ENCODE results near the gene ASH1L. TPM values are rescaled to one million over a fixed set of nuclear protein-coding genes. Genes with fewer than 3 reads are reported as not detected.

The ASH1L gene
- total and polyA plus RNA-seq, 9 of the 15 experiments (the other 6 are each of a cell fraction or from before 2014, with no cell fraction given), result 2.0 to 23.3 (median 14.6) TPM

DNA sequence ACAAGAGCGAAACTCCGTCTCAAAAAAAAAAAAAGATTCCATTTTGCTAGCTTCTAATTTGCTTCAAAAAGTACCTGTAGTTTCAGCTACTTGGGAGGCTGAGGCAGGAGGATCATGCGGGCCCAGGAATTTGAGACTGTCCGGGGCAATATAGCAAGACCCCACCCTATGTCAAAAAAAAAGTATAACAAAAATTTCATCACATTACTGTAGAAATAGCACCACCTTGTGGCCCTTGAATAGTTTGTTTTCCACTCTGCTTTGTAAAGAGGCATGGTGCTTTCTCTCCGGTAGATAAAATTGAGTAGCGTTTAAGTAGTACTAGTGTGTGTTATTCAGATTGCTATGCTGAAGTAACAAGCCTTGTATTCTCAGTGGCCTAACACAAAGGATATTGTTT lies 29.2 kb upstream of the ASH1L start (continued):
- peak; percentile 52 for TF ChIP-seq SMC3 (conservative IDR thresholded peaks at IDR 0.05; ENCODE audit: insufficient read depth, low read depth, low read length)
- TF ChIP-seq NR4A1 (CRISPR knock-in tag; IDR thresholded peaks at IDR 0.05), result no peak
- no peak for TF ChIP-seq NR4A1 (tag; IDR thresholded peaks at IDR 0.05)
- TF ChIP-seq, protein P1, sequence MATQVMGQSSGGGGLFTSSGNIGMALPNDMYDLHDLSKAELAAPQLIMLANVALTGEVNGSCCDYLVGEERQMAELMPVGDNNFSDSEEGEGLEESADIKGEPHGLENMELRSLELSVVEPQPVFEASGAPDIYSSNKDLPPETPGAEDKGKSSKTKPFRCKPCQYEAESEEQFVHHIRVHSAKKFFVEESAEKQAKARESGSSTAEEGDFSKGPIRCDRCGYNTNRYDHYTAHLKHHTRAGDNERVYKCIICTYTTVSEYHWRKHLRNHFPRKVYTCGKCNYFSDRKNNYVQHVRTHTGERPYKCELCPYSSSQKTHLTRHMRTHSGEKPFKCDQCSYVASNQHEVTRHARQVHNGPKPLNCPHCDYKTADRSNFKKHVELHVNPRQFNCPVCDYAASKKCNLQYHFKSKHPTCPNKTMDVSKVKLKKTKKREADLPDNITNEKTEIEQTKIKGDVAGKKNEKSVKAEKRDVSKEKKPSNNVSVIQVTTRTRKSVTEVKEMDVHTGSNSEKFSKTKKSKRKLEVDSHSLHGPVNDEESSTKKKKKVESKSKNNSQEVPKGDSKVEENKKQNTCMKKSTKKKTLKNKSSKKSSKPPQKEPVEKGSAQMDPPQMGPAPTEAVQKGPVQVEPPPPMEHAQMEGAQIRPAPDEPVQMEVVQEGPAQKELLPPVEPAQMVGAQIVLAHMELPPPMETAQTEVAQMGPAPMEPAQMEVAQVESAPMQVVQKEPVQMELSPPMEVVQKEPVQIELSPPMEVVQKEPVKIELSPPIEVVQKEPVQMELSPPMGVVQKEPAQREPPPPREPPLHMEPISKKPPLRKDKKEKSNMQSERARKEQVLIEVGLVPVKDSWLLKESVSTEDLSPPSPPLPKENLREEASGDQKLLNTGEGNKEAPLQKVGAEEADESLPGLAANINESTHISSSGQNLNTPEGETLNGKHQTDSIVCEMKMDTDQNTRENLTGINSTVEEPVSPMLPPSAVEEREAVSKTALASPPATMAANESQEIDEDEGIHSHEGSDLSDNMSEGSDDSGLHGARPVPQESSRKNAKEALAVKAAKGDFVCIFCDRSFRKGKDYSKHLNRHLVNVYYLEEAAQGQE (IDR thresholded peaks at IDR 0.05; ENCODE audit: borderline replicate concordance), result peak; percentile 48; the same call in 1 of the 2 replicates
- TF ChIP-seq, protein P1 (CRISPR knock-in tag; IDR thresholded peaks at IDR 0.05; ENCODE audit: low read depth), result no peak
- TF ChIP-seq PTRF (tag; IDR thresholded peaks at IDR 0.05), result no peak
- peak; percentile 68 to 72 for TF ChIP-seq RAD21 (CRISPR knock-in tag; conservative IDR thresholded peaks at IDR 0.05 in 1 of 2, IDR thresholded peaks at IDR 0.05 in 1 of 2)
- TF ChIP-seq RCOR1 (IDR thresholded peaks at IDR 0.05; ENCODE audit: borderline replicate concordance in 1 of 2, low read depth in 2 of 2, low read length in 2 of 2), result 0 out of 4 replicates have a peak, but pooled peaks of 1 of the 2 experiments have one; percentile 40
- TF ChIP-seq, protein P2, sequence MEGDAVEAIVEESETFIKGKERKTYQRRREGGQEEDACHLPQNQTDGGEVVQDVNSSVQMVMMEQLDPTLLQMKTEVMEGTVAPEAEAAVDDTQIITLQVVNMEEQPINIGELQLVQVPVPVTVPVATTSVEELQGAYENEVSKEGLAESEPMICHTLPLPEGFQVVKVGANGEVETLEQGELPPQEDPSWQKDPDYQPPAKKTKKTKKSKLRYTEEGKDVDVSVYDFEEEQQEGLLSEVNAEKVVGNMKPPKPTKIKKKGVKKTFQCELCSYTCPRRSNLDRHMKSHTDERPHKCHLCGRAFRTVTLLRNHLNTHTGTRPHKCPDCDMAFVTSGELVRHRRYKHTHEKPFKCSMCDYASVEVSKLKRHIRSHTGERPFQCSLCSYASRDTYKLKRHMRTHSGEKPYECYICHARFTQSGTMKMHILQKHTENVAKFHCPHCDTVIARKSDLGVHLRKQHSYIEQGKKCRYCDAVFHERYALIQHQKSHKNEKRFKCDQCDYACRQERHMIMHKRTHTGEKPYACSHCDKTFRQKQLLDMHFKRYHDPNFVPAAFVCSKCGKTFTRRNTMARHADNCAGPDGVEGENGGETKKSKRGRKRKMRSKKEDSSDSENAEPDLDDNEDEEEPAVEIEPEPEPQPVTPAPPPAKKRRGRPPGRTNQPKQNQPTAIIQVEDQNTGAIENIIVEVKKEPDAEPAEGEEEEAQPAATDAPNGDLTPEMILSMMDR (IDR thresholded peaks at IDR 0.05 in 2 of 3, conservative IDR thresholded peaks at IDR 0.05 in 1 of 3; ENCODE audit: insufficient read depth in 2 of 3, low read depth in 1 of 3, low read length in 3 of 3), result peak; percentile 44 to 79 (median 62); a peak in 5 of 6 replicates
- TF ChIP-seq ADNP (tag; IDR thresholded peaks at IDR 0.05), result peak; percentile 79
- TF ChIP-seq, protein P3, sequence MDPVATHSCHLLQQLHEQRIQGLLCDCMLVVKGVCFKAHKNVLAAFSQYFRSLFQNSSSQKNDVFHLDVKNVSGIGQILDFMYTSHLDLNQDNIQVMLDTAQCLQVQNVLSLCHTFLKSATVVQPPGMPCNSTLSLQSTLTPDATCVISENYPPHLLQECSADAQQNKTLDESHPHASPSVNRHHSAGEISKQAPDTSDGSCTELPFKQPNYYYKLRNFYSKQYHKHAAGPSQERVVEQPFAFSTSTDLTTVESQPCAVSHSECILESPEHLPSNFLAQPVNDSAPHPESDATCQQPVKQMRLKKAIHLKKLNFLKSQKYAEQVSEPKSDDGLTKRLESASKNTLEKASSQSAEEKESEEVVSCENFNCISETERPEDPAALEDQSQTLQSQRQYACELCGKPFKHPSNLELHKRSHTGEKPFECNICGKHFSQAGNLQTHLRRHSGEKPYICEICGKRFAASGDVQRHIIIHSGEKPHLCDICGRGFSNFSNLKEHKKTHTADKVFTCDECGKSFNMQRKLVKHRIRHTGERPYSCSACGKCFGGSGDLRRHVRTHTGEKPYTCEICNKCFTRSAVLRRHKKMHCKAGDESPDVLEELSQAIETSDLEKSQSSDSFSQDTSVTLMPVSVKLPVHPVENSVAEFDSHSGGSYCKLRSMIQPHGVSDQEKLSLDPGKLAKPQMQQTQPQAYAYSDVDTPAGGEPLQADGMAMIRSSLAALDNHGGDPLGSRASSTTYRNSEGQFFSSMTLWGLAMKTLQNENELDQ (CRISPR knock-in tag; IDR thresholded peaks at IDR 0.05; ENCODE audit: borderline replicate concordance), result no peak
- TF ChIP-seq, protein P4, sequence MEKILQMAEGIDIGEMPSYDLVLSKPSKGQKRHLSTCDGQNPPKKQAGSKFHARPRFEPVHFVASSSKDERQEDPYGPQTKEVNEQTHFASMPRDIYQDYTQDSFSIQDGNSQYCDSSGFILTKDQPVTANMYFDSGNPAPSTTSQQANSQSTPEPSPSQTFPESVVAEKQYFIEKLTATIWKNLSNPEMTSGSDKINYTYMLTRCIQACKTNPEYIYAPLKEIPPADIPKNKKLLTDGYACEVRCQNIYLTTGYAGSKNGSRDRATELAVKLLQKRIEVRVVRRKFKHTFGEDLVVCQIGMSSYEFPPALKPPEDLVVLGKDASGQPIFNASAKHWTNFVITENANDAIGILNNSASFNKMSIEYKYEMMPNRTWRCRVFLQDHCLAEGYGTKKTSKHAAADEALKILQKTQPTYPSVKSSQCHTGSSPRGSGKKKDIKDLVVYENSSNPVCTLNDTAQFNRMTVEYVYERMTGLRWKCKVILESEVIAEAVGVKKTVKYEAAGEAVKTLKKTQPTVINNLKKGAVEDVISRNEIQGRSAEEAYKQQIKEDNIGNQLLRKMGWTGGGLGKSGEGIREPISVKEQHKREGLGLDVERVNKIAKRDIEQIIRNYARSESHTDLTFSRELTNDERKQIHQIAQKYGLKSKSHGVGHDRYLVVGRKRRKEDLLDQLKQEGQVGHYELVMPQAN (IDR thresholded peaks at IDR 0.05; ENCODE audit: borderline replicate concordance), result no peak
- TF ChIP-seq ZNF384 (IDR thresholded peaks at IDR 0.05; ENCODE audit: low read depth, low read length), result peak; percentile 94
